Endothelial cell of umbilical vein (primary cell): Measurements from ENCODE around the gene PGAP1. TPM values are rescaled to one million over a fixed set of nuclear protein-coding genes. Genes with fewer than 3 reads are reported as not detected.

Experiments used
- BruUV-seq: library from RNA; stranded (reverse); fragments of 400-500 nt; replicated peaks from 2 replicates; lab custom pipeline; 2021; lab: Mats Ljungman, UMichigan
- CTCF ChIA-PET: fragments of 300-600, 350-600 bp; sonication (Branson Sonifier 250); formaldehyde crosslinking; loops from one replicate; lab custom pipeline; 2021; ENCODE audit warnings: antibody characterized with exemption, inconsistent platforms; lab: Charles Lee
- POLR2A ChIA-PET: fragments of 300-600, 350-600 bp; sonication (Branson Sonifier 250); formaldehyde crosslinking; loops from one replicate; lab custom pipeline; 2021; ENCODE audit warnings: antibody characterized with exemption, inconsistent platforms; lab: Charles Lee
- DNase-seq: peaks from one replicate; pipeline ENCODE4 v3.0.0-alpha.2; 2011; ENCODE audit warnings: low read depth, low spot score
- FAIRE-seq: peaks from 2 replicates; lab custom pipeline; 2011; peaks lifted over from hg19 to GRCh38; lab: Jason Lieb, UNC
- H2AFZ ChIP-seq: 2 replicates; pipeline ENCODE4 v1.6.0; 2012; ENCODE audit warnings: low read depth, low read length, control low read depth, inconsistent platforms
- H3K27ac ChIP-seq: 2 replicates; pipeline ENCODE4 v1.5.1; 2011; ENCODE audit warnings: low read depth, mild to moderate bottlenecking, control low read depth, low read length, moderate library complexity; ENCODE audit not compliant: insufficient read depth
- H3K27me3 ChIP-seq, 2 experiments: 2 replicates each; pipeline versions ENCODE4 v1.6.0 to v1.6.1; 2011; ENCODE audit warnings: low read length in 2 of 2, mixed read lengths in 1 of 2; ENCODE audit not compliant: control insufficient read depth in 2 of 2, insufficient read depth in 2 of 2
- H3K36me3 ChIP-seq, 2 experiments: 2 replicates in 1 of 2; 3 replicates in 1 of 2; pipeline ENCODE4 v1.5.1; 2011; ENCODE audit warnings: low read length in 2 of 2, mild to moderate bottlenecking in 1 of 2, moderate library complexity in 1 of 2; ENCODE audit not compliant: control insufficient read depth in 2 of 2, insufficient read depth in 2 of 2; ENCODE audit errors: extremely low read depth in 1 of 2
- H3K4me1 ChIP-seq: 3 replicates; pipeline ENCODE4 v1.5.1; 2011; ENCODE audit warnings: mild to moderate bottlenecking, low read length; ENCODE audit not compliant: control insufficient read depth, insufficient read depth; ENCODE audit errors: extremely low read depth
- H3K4me2 ChIP-seq: 2 replicates; pipeline ENCODE4 v1.6.1; 2011; ENCODE audit warnings: low read length, control low read depth, mixed read lengths; ENCODE audit not compliant: insufficient read depth
- H3K4me3 ChIP-seq, 3 experiments: fragments of 200-600 bp in 1 of 3; sonication (generic), shearing (Covaris generic) in 1 of 3; replicated peaks in 1 of 3; 2 replicates each; pipeline ENCODE4 v1.5.1; 2011 to 2016; ENCODE audit warnings: control low read depth in 3 of 3, low read length in 3 of 3, mild to moderate bottlenecking in 2 of 3, inconsistent platforms in 1 of 3, low read depth in 1 of 3, moderate library complexity in 1 of 3; ENCODE audit not compliant: insufficient read depth in 1 of 3
- H3K79me2 ChIP-seq: 2 replicates; pipeline ENCODE4 v1.6.0; 2012; ENCODE audit warnings: low read length, inconsistent platforms; ENCODE audit not compliant: control insufficient read depth, insufficient read depth
- H3K9ac ChIP-seq: replicated peaks from 2 replicates; pipeline ENCODE3; 2011; ENCODE audit warnings: low read length, control low read depth; ENCODE audit not compliant: insufficient read depth; ENCODE audit errors: extremely low read depth
- H3K9me1 ChIP-seq: replicated peaks from 3 replicates; pipeline ENCODE4 v1.6.0; 2011; ENCODE audit warnings: mild to moderate bottlenecking, low read length; ENCODE audit not compliant: control insufficient read depth, insufficient read depth; ENCODE audit errors: extremely low read depth
- H3K9me3 ChIP-seq: replicated peaks from 2 replicates; pipeline ENCODE4 v1.5.1; 2012; ENCODE audit warnings: low read length, inconsistent platforms; ENCODE audit not compliant: control insufficient read depth, insufficient read depth
- H4K20me1 ChIP-seq: replicated peaks from 2 replicates; pipeline ENCODE3; 2011; ENCODE audit warnings: mild to moderate bottlenecking, low read length; ENCODE audit not compliant: control insufficient read depth, insufficient read depth; ENCODE audit errors: extremely low read depth
- FOS ChIP-seq: IDR thresholded peaks from 2 replicates; pipeline ENCODE4 v1.6.1; 2011; ENCODE audit warnings: mild to moderate bottlenecking, low read length, moderate library complexity, borderline replicate concordance; ENCODE audit not compliant: insufficient read depth
- GATA2 ChIP-seq: IDR thresholded peaks from 2 replicates; pipeline ENCODE4 v1.7.0; 2011; ENCODE audit warnings: low read depth, mild to moderate bottlenecking, moderate library complexity, mixed read lengths, low read length; ENCODE audit not compliant: insufficient read length, insufficient read depth
- JUN ChIP-seq: IDR thresholded peaks from 2 replicates; pipeline ENCODE4 v1.6.1; 2011; ENCODE audit warnings: borderline replicate concordance, low read depth; ENCODE audit not compliant: insufficient read length, insufficient read depth
- MYC ChIP-seq: IDR thresholded peaks from one replicate; pipeline ENCODE4 v1.6.1; 2011; ENCODE audit warnings: mild to moderate bottlenecking, low read depth, low read length
- dilution Hi-C: fragments of 300-500 bp; cut with MboI; formaldehyde crosslinking; loops from one replicate; pipeline ENCODE4 v1.15.0; 2019; ENCODE audit warnings: low sequenced_read_pairs; ENCODE audit not compliant: extremely low pct_ligation_motif_present
- intact Hi-C: fragments of 100-400 bp; cut with micrococcal nuclease; formaldehyde crosslinking; loops from one replicate; pipeline ENCODE4 v1.10.0; 2022
- polyA plus RNA-seq, 4 experiments: library from polyadenylated mRNA; depleted of rRNA in 3 of 4; stranded (reverse) in 3 of 4; unstranded in 1 of 4; fragments of >200 nt; gene quantifications; 2 replicates each; pipeline versions ENCODE4 v1.2.1 to v1.2.3, GENCODE V29; 2011 to 2012; ENCODE audit warnings: missing spikeins in 1 of 4
- total RNA-seq: library from RNA; stranded (reverse); gene quantifications from 2 replicates; pipeline ENCODE4 v1.2.3, GENCODE V29; 2021

PGAP1 gene
- total and polyA plus RNA-seq, 2 donors (not counting 3 experiments of a cell fraction or from before 2014, with no cell fraction given), result 3.9 to 9.8 TPM

DNA sequence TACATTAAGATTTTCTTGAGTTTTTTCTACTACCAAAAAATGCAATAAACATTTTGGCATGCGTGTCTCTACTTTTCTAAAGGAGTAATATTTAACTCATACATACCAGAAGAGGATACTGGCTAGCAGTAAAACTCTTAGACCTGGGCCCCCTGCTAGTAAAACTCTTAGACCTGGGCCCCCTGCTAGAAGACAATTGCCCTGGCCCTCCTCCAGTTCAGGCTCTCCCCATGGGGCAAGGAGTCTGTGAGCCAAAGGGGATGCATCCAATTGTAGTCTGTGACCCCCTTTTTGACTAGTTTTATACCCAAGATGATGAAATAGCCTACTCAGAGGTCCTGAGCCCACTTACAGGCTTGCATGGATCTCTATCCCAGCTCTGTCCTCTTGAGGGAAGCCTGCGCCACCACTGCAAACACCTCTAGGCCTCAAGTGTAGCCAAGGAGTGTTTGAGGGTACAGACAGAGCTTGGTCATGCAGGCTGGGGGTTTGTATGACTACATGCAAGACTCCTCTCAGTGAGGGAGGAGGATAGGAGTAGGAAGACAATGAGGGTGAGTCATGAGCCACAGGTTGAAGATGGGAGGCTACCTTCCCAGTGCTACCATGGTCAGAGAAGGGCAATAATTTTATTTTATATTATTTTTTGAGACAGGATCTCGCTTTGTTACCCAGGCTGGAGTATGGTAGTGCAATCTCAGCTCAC is 45.2 kb upstream of the PGAP1 start:
- FAIRE-seq (no peak), DNase-seq (no peak)
- dilution Hi-C loops (no loop called here), intact Hi-C loops (no loop called here)
- CTCF ChIA-PET, result no interaction called here
- Histone ChIP-seq H2AFZ (no peak overlapping the region), H3K4me3 (no peak overlapping the region), H3K27me3 (no peaks in the 10 kb centered on the region), H3K9me3 (no peaks in the 10 kb centered on the region), H3K9ac (no peak overlapping the region), H3K27ac (no peak overlapping the region), H3K36me3 (no peaks in the 10 kb centered on the region), H3K4me1 (peaks cover 4% of the 10 kb centered on the region), H3K79me2 (no peaks in the 10 kb centered on the region), H3K9me1 (no peaks in the 10 kb centered on the region), H3K4me2 (no peak overlapping the region), H4K20me1 (no peaks in the 10 kb centered on the region)
- BruUV-seq, result no TSS peak
- POLR2A ChIA-PET, result no interaction called here
- TF ChIP-seq GATA2, result no peak
- TF ChIP-seq JUN, result no peak
- TF ChIP-seq FOS, result peak; percentile 7

GRCh38 chr2:196970099-196970498 is 43.6 kb upstream of the PGAP1 start:
- no peaks in the 10 kb centered on the region for H3K79me2 ChIP-seq
- intact Hi-C loops, result no loop called here
- ChIA-PET POLR2A (interaction anchor here (1.6 kb wide), 1 partner anchor 18 kb away, joined by 3 read pairs; no protein-coding TSS in a partner anchor), CTCF (interaction anchor here (1.1 to 1.3 kb wide), 2 partner anchors 42 to 120 kb away, joined by 3 read pairs; no protein-coding TSS in a partner anchor)
- no peak overlapping the region for H3K4me3 ChIP-seq
- no peaks in the 10 kb centered on the region for H4K20me1 ChIP-seq
- H3K27me3 ChIP-seq, result no peaks in the 10 kb centered on the region
- H3K4me1 ChIP-seq, result peaks cover 13% of the 10 kb centered on the region
- H3K27ac ChIP-seq, result no peak overlapping the region
- no peak overlapping the region for H3K4me2 ChIP-seq
- H3K9me1 ChIP-seq, result no peaks in the 10 kb centered on the region
- H2AFZ ChIP-seq, result peak overlapping the region; percentile 80
- H3K9me3 ChIP-seq, result no peaks in the 10 kb centered on the region
- DNase-seq (peak; percentile 33), FAIRE-seq (no peak)
- no TSS peak for BruUV-seq
- TF ChIP-seq MYC (no peak), FOS (peak; percentile 45)
- H3K9ac ChIP-seq, result no peak overlapping the region
- no peaks in the 10 kb centered on the region for H3K36me3 ChIP-seq
- dilution Hi-C loops, result no loop called here
